SKM-1 treated with dmso at 0.1 percent for 144 hours (cell line): Measurements from ENCODE around the gene S100A10.

Experiments used
- DNase-seq: peaks from one replicate; lab custom pipeline; 2025; ENCODE audit not compliant: unreplicated experiment; lab: John Stamatoyannopoulos, UW

The S100A10 gene, protein sequence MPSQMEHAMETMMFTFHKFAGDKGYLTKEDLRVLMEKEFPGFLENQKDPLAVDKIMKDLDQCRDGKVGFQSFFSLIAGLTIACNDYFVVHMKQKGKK

DNA sequence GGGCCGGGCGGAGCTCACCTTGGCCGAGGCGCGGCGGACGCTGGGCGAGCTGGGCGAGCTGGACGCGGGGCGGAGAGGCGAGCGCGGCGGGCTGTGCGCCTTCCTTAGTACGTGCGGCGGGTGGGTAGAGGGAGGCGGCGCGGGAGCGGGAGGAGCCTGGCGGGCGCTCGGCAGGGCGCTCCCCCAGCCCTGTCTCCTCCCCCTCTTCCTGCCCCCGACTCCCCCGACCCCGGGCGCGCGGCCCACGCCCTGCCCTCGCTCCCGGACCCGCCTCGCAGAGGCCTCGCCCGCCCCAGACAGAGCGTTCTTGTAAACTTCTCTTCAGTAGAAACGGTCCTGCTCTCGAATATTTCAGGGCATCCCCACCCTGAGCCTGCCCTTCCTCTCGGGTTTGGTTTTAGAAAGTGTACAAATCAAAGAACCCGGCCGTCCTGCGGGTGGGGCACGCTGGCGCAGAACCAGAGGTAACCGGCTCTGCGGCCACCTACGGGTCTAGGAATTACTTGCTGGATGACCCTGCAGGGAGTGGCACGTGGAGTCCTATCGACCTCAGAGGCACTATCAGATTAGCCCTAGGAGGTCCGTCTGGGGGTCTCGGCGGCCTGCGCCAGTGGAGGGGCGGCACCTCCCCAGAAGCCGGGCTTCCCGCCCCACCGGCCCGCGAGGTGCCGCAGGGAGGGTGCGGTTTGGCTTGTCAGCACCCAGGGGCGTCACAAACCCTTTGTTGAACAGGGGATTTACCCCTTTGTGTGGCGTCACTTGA is at the start of gene S100A10:
S100A10 (minus strand) TSS at position 126 of the 763 bp plus-strand sequence. CDS start 7,629 bp downstream, outside the sequence.
- peak; percentile 42 for DNase-seq

DNA sequence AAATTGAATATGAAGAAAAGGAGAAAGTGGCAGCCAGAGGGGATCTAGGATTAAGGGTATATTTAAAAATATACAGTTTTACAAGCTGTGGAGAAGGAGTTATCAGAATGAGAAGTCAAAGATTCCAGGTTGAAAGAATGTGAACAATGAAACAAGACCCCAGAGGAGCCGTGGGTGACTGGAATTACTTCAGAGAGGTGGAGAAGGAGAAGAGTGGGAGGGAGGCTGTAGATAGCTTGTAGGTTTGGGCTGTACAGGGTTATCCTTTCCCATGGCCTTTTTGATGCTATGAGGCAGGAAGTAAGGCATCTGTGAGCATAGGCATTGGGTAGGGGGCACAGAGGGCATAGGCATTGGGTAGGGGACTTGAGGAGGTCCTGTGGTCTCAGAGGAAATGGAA is 48.4 kb upstream of the S100A10 start:
- no peak for DNase-seq

DNA sequence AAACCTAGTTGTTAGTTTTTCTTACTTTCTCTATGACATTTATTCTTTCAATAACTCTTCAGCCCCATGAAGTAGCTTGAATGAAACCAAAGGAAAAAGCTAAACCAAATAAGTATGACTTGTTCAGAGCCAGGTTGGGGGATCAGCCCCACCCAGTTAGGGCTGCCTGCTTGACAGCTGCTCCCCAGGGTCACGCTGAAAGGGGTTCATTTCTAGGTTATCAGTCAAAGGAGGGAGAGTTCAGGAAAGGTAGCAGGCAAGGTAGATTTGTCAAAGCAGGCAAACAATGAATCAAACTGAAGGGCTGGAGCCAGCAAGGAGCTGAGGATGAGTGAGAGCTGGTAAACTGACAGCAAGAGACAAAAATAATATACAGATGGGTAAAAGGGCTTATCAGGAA is 46.2 kb upstream of the S100A10 start:
- DNase-seq = no peak

DNA sequence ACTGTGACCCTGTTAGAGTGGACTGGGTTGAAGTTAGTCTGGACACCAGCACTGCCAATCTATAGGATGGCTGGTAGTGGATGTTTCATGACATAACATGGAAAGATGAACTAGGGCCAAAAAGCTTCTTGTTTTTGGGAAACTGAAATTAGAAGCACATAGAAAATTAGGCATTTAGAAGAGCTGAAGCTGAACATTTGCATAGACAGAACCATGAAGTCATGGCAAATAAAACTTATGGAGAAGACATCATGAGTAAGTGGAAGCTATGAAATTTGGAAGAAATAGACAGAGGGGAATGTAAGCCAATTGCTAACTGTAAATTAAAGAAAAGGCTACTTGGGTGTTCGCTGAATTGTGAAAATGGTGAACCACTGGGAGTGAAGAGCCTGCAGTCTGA is 45.8 kb upstream of the S100A10 start:
- DNase-seq = no peak

DNA sequence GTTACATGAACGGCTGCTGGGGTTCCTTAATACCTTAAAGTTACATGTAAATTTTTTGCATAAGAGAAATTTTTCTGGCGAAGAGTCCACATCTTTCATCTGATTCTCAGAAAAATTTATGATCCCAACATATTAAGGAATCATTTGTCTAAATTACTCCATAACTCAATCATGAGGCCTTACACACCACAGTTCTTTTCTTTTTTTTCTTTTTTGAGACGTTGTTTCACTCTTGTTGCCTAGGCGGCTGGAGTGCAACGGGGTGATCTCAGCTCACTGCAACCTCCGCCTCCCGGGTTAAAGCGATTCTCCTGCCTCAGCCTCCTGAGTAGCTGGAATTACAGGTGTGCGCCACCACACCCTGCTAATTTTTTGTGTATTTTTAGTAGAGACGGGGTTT is 45.2 kb upstream of the S100A10 start:
- DNase-seq = no peak

DNA sequence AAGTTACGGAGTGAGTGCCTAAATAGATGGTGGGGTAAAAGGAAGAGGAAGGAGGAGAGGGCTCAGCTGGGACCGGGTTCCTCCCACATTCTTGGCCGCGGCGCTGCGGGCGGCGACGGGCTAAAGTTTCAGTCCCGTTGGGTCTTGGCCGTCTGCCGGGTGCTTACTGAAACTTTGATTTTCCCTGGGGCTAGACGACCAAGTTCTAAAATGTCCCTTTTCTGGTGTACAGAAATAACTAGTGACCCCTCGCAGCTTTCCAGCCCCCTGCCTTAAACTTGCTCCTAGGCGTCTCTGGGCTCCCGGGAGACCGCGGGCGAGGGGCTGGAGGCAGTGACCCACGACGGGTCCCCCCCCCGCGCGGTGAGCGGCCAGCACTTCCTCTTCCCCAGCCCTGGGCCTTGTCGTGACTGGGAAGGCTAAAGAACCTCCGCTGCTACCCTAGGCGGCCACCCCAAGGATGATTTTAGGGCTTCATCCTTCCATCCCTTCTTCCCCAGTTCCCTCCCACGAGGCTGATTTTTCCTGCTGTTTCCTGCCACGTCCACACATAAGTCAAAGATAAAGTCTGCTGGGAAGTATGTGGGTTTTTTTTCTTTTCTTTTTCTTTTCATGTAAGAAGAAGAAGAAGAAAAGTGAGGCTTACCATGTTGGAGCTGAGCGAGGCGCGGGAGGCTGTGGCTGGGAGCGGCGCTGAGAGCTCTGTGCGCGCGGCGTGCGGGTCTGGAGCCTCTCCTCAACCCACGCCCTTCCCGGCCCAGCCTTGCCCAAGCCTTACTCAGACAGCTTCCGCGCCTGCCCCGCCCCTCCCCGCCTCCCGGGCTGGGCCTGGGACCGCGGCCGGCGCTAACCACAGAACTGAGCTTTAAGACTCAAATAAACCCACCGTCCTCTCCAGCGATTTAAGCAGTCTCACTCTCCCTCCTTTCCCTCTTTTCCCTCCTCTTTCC is 42.9 kb upstream of the S100A10 start, which contains the start of gene S100A11:
S100A11 (minus strand) TSS at position 738 of the 950 bp plus-strand sequence; CDS start at position 649, 89 bp downstream.
- peak; percentile 90 for DNase-seq

DNA sequence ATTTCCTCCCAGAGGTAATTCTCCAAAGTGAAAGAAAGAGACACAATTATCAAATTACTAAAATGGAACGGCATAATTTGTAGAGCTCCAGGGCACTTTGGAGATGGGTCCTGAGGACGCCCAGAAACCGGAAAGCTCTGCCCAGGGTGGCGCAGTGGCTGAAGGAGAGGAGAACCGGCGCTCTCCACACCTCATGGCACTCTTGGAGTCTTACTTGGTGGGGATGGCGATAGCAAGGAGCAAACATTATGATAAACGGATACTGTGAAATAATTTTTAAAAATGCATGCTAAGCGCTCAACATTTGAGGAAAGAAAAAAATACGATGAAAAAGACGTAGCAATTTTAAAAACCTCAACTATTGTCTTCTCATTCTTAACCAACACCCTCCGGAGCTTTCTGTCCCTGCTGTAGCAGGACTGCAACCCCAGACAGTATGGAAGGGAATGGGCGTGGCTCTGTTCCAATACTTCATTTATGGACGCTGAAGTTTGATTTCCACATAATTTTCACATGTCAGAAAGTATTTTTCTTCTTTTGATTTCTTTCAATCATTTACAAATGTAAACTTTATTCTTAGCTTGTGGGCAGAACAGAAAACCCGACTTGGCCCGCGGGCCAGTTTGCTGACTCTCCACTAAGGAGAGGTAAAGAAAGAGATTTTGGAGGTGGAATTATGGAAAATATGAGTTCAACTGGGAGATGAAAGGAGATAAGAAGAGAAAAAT is 42.0 kb upstream of the S100A10 start:
- DNase-seq = peak; percentile 48

DNA sequence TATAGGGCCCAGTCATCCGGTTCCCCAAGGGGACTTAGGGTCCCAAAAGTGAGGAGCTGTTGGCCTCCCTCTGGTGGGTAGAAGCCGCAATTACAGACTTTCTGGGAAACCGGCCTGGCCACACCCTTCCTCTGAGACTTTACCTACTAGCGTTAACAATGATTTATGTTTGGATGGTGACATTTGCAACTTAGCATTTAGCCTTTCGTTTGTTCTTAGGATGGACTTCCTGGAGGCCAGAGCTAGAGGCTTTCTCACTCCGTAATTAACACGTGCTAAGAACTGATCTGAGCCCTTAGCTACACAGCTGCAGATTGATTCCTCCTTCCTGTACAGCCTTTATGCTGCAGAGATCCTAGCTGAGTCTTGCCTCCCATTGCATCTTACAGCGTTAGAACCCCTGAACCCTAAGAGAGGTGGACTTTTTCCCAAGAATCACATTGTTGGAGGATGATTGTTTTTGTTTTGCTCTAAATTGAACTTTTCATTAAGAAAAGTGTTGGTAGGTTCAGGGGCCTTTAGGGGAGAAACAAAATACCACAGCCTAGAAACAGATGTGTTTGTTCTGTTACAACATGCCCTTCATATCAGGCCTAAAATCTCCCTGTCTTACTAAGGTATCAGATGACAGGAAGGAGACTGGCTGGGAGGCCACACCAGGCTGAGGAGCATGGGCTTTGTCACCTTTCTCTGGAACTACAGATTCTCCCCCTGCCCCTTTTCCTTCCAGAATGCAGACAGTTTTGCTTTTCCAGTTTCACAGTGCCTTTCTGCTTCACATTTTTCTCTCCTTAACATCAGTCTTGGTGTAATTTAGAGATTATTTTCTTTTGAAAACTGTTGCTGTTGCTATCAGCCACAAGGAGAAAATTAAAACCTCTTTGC is 41.2 kb upstream of the S100A10 start:
- DNase-seq = peak; percentile 77

DNA sequence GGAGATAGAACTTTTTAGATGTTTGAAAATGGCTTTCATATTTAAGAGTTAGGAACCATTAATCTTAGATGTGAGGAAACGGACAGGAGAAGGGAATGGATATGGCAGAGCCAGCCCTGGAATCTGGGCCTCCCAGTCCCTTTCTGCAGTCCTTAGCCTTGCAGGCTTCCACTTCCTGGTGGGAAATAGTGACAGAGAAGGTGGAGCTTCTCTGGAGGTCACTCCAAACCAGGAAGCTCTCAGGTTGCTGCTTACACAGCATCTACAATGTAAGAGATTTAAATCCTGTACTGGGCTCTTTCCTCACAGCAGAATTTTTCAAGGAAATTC is 40.6 kb upstream of the S100A10 start:
- peak; percentile 77 for DNase-seq

DNA sequence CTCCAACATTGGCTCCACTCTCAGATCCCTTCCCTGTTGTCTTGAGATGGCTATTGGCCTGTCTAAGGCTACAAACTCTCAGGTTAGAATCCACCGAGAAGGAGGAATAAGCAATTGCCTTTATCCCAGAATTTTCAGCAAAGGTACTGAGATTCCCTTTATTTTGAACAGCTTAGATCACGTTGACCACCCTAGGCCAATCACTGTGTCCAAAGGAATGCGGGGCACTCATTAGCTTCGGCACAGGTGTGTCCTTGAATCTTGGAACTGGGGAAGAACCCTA is 36.2 kb upstream of the S100A10 start:
- DNase-seq = no peak

DNA sequence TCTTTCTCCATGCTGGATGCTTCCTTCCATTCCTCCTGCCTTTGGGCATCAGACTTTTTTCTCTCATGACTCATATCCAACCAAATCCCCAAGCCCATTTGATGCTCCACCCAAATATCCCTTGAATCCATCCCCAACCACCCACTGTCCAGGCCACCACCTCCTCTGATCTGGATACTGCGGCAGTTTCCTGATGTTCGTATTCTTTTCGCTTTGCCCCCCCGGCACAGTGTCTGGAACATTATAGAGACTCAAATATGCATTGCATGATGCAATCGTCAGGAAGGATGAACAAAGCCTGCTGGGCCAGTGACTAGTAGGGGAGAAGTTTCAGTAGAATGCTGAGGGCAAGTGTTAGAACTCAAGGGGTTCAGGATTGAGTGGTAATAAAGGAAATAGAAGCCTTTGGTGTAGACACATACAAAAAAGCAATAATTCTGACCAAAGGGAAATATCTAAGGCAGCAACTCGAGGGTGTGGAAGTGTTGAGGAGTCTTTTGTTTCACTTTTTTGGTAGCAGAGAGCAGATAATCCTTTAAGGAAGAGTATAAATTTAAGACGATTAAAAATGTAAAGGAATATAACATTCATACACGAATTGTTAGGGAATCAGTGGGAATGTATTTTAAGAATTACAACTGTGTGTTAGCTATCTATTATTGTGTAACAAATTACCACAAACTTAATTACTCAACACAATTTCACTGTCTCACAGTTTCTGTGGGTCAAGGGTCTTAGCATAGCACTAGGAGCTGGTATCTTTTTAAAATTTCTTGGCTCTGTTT is 35.7 kb upstream of the S100A10 start:
- DNase-seq = peak; percentile 53

DNA sequence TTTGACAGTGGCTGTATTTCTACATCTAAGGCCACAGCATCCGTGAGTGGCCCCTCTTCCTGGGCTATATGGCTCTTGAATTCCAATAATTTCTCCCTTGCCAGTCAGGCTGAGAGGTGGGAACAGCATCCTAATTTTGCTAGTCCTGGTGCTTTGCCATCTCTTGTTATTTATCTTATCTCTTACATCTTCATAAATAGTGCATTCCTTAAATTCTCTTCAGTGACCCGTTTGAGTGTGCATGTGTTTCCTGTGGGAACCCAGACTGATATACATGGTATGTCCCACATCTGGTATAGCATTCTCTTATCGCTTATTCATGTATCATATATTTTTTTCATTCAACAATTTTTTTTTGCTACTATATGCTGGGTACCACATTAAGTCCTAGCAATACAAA is 33.2 kb upstream of the S100A10 start:
- DNase-seq = no peak

DNA sequence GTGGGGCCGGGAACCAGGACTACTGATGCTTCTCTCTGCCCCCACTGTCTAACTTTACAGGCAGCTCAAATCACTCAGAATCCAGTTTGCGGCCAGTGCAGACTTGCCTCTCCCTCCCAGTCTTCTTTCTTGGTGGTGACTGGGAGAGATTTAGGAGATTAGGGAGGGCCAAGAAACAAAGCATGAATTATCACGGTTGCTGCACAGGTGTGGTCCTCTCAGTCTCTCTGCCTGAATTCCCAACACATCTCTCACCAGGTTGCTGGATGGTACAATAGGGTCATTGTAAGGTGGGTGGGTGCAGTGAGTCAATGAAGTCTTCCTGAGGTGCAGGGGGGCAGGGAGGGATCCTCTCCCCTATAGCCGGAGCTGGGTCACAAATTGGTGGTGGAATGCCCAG is 30.6 kb upstream of the S100A10 start:
- no peak for DNase-seq

DNA sequence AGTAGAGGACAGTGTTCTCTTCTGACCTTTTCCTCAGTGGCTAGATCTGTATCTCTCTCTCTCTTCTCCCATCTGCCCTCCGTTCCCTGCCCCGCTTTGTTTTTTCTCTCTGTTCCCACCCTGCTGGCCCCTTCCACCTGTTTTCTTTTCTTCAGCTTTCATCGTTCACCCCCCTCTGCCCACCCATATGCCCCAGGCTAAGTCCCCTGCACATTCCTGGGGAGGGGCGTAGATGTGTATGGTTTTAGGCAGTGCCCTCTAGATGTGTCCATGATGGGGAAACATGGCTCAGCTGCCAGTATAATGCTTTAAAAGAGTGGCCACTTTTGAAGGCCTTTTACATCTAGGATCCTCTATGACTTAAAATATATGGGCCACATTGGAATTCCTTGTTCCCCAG is 29.6 kb upstream of the S100A10 start:
- no peak for DNase-seq

DNA sequence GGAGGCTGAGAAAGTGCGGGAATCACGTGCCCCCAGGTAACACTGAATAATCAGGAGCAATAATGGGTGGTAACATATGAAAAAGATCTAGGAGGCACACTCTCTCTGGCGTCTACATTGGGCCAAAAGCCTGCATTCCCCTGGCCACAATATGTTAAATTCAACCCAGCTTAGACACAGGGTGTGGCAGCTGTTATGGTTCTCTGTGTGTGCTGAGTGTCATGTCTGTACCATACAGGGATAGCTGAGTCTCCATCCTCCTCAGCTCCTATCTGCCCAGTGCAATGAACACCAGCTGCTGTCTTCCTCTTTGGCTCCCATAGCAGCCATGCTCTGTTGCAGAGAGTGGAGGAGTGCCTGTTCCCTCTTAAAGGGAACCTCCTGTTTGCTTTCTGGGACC is 28.8 kb upstream of the S100A10 start:
- no peak for DNase-seq

DNA sequence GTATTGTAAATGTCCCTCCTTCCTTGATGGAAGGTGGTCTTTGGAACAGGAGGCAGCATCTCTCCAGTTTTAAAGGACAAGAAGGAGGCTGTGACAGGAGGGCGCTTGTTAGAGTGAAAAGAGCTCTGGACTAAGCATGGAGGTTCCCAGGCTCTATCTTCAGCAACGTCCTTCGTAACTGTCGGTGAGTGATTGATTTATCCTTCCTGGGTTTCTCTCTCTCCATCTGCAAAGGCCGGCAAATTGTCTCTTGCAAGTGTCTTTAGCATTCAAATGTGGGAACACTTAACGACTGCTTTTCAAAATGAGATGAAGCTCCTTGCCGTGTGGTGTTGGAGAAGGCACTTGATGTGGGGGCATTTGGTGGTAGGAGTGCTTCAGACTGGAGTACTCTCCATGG is 27.9 kb upstream of the S100A10 start:
- no peak for DNase-seq

DNA sequence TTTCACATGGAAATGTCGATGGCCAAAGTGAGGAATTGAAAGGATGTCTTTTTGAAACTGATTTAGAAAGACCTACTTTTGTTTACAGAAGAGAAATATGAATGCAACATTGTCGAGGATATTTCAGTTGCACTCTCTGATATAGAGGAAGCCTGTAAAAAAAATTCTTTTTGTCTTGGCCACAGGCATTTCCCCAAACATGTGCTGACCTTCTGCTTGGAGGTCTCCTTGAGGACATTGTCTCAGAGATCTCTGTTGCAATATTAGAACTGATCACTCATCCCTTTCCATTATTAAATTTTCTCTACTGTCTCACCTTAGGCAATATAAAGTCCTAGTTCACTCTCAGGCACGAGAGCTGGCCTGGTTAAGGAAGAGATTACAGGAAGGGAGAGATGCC is 27.2 kb upstream of the S100A10 start:
- DNase-seq = no peak

DNA sequence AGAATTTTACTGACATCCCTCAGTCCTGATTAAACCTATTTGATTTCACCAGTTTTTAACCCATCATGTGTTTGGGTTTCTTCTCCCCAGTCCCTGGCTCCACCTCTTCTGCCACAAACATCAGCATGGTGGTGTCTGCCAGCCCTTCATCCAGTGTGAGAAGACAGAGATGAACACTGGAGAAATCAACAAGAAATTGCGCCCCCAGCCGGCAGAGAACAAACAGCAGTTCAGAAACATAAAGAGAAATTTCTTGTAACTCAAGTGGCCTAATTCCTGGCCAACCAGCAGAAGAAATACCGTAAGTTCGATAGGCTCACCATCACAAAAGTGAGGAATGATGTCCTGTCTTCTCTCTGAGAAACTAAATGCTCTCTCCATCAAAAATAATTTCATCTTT is 24.9 kb upstream of the S100A10 start:
- DNase-seq = peak; percentile 17

DNA sequence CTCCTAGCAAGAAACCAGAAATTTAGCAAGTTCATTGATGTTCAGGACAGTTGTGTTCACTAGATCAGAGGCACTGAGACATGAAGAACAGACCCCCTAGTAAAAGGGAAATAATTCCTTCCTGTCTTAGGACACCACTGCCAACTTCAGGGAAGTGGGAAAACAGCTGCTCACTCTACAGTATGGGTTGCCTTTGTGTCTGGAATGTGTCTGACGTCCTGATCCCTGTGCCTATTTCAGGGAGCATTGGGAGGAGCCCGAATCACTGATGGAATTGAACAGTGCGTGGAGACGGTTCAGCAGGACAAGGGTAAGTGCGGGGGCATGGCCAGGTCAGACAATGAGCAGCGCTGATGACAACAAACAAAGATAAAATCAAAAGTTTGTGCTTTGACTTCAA is 22.1 kb upstream of the S100A10 start:
- DNase-seq = no peak

DNA sequence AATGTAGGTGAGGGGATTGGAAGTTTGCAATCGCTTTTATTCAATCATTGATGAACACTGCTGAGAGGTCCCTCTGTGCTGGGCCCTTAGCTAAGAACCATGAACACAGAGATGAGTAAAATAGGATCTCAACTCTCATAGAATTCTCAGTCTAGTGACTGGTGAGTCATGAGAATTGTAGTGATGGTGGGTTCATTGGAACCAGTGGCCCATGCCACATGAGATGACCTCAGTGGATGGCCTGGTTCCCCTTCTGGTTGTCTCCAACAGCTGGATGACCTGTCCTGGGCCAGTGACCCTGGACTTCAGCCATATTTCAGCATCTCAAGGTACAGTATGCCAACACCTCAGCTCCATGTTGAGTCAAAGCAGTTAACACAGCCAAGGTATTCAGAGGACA is 21.3 kb upstream of the S100A10 start:
- no peak for DNase-seq
